GM10847 (cell line): ENCODE measurements around the gene GPRIN2.

Experiments
- POLR2A ChIP-seq: IDR thresholded peaks from 2 replicates; pipeline ENCODE4 v1.6.1; 2011; ENCODE audit not compliant: insufficient read length; ENCODE audit errors: extremely low read depth

Gene GPRIN2

DNA sequence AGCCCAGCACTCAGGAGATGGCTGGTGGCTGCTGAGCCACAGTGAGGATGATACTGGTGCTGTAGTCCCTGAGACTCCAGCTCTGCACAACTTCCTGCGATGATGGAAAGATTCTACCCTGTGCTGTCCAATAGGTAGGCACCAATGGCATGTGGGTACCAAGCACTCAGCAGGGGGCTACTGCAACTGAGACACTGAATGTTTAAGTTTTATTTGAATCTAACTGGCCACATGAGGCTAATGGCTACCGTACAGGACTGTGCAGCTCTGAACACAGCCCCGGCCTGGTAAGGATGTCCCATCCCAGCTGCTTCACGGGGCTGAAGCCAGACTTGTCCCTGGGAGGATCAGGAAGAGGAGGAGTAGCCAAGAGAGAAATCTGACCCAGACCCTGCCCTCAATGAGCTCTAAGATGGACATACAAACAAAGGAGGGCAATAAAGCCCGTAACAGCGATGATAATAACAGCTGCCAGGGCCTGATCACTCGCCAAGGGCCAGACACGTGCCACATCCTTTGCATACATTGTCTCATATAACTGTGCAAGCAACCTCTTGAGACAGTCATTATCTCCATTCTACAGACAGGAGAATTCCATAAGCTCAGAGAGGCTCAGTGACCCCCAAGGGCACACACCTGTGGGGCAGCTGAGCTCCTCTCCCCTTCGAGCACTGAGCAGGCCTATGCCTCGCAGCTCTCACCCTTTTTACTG is 3.8 kb downstream of the GPRIN2 start:
- TF ChIP-seq POLR2A: no peak

DNA sequence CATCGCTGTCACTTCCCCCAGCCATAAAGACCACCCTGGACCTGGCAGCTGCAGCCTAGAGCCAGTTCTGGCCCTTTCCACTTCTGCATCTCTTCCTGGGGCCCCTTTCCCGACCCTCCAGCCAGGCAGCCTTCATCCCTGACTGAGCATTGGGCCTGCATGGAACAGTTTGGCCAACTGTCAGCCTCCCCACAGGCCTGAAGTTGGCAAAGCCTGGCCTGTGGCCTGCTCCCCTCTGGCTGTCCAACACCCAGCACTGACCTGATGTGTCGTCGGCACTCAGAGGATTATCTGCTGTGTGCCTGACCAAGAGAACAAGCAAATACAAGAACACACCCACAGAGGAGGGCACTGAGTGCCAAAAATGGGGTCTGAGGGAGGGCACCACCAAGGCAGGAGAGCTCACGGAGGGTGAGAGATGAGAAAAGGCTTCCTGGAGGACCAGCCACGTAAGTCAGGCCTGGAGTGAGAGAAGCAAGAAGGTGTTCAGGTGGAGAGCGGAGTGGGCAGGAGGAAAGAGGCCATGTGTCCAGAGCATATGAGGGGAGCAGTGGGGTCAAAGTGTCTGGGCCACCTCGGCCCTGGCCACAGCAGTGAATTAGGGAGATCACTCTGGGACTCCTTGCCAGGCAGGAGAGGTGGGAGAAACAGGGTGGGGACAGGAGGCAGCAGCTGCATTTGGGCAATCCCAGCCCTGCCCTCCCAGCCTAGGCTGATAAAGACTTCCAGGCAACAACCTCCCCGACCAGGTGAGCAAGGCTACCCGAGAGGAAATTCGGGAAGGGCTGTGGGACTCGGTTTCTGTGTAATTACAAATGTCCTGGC is 4.5 kb downstream of the GPRIN2 start:
- TF ChIP-seq POLR2A: no peak

DNA sequence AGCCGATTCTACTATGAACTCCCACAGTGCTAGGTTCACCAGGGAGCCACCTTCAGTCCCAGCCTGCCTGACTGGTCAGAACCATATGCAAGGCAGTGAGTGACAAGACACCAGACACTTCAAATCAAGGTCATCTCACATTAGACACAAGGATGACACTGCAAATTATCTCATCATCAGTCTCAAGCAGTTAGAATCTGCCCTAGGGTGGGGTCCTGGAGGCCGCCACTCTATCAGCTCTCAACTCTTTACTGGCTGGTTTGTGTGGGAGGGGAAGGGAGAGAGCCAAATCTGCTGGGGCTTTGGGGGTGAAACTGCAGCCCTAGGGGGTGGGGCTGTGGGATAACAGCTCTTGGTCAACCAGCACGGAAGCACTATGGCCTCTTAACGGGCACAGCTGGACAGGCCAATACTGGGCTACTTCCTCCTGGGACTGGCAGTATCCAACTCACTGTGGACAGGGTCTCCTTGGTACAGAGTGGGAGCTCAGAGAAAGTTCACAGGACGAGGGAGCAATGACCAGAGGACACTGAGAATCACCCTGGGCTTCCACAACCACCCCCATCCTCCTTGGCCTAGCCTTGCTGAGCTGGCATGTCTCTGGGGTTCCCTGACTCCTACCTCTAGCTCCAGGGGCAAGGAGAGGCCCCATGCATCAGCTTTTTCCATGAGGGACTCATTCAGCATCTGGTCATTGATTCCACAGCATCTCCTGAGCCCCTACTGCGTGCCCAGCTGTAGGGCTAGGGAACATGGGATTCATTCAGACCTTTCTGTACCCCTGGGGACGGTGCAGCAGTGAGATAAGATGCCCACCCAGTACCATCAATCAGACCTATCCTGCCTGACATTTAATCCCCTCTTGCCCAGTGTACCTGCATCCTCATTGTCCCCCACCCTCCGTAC is 5.4 kb downstream of the GPRIN2 start:
- no peak for TF ChIP-seq POLR2A

DNA sequence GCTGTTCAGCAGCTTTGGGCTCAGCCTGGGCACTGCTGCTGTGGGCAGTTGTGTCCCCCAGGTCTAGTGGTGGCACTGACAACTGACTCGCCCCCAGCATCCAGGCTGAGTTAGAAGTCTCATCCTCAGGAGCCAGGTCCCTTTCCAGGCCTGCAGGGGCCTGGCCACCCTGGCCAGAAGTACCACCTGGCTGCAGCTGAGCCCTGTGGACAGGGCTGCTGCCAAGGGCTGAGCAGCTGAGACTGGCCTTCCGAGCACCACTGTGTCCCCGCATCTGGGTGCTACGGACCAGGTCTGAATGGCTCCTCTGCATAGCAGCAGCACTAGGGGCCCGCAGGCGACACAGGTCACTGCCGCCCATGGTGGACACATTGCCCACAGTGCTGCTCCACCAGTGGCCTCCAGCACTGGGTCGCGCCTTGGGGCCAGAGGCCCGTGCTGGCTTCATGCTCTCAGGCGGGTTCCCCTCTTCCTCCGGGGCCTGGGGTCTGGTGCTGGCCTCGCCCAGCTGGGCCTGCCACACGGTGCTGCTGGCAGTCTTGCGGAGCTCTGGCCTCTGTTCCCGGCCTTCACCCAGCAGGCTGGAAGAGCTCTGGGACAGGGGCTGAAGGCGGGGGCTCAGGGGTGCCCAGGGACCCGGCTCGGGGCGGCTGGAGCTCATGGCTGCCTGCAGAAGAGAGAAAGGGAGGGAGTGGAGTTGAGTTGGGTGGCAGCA is 6.2 kb downstream of the GPRIN2 start:
- no peak for TF ChIP-seq POLR2A

DNA sequence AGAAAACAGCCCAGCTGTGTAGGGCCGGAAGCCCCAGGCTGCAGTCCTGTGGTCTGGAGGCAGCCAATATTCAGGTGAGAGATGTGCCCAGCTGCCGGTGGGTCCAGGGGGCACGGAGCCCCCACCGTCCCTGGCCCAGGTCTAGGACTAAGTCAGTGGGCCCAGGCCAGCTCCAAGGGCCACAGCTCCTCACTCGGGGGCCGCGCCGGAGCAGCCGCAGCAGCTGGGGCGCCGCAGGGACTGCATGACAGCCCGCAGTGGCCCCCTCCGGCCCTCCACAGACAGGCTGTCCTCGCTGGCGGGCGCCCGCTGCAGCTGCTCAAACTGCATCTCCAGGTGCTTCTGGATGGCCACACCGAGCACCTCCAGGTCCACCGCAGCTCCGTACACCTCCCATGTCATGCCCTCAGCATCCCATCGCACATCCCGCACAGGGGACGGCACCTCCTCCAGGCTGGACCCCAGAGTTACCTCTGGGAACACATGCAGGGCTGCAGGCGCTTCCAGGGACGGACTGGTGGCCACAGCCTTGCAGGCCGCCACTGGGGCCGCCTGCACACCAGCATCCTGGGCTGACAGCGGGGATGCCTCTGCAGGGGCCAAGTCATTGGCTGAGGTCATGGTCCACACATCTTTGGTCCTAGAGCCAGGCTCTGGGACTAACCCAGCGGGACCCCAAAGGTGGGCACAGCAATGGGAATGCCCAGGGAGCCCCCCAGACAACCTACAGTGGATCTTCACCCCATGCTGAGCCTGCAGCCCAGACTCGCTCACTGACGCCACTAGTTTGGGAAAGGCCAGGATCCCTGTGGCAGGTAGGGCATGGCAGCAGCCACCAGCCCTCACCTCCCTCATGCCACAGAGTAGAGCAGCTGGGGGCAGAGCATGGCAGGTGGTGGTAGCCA is 7.0 kb downstream of the GPRIN2 start:
- no peak for TF ChIP-seq POLR2A

DNA sequence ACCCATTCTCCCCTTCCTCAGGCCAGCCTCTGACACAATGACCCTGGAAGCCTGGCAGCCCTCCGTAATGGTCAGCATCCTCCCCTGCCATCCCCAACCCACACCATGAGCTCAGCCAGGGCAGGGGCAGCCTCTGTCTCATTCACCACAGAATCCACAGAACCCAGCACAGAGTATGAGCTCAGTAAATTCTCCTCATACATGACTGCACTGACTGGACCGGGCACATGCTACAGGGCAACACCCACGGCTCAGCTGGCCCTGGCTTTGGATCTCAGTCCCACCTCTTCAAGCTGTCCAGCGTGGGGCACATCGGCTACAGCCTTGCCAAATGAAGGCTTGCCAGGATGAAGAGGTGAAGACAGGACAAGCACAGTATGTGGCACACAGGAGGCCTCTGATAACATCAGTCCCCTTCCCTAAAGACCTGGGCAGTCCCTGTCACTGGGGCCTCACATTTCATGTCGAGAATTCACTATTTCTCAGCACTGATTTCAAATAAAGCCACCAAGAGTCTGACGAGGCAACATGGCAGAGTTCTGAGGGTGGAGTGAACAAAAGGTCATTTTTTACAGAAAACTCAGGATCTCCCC is 7.9 kb downstream of the GPRIN2 start:
- no peak for TF ChIP-seq POLR2A

DNA sequence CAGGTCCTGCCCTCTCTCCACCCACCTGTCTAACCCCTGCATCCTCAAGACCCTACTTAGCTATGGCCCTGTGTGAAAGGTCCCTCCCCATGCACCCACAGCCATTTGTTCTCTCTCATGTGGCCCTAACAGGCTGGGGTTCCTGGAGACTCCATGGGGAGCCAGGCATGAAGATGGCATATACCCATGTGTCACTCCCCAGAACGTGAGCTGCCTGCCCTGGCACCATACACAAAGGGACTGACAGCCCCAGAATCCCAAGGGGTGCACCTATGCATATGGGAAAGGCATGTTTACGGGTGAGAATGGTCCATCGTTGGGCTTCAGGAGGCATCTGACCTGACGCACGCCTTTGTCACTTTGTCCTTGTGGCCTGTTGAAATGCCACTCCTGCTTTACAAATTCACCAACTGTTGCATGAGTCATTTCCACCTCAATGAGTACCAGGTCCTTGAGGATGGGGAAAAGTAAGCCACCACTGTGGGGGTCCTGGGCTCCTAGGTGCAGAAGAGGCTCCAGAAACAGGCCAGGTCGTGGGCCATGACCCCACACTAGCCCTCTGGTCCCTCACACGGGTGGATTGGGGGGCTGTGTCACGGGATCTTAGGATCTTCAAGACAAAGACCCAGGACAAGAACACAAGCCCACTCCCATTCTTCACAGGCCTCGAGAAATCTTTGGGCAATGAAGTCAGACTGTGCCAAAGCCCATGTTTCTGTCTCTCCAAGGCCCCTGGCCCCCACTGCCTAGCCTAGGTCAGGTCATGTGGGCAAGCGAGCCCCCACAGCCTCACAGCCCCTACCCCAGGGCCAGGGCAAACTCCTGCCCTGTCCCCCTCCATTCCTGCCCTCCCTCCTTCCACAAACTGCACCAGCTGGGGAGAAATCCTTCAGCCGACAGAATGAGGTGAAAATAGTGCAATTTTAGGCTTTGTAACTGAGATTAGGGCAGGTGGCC is 8.6 kb downstream of the GPRIN2 start:
- TF ChIP-seq POLR2A: no peak

DNA sequence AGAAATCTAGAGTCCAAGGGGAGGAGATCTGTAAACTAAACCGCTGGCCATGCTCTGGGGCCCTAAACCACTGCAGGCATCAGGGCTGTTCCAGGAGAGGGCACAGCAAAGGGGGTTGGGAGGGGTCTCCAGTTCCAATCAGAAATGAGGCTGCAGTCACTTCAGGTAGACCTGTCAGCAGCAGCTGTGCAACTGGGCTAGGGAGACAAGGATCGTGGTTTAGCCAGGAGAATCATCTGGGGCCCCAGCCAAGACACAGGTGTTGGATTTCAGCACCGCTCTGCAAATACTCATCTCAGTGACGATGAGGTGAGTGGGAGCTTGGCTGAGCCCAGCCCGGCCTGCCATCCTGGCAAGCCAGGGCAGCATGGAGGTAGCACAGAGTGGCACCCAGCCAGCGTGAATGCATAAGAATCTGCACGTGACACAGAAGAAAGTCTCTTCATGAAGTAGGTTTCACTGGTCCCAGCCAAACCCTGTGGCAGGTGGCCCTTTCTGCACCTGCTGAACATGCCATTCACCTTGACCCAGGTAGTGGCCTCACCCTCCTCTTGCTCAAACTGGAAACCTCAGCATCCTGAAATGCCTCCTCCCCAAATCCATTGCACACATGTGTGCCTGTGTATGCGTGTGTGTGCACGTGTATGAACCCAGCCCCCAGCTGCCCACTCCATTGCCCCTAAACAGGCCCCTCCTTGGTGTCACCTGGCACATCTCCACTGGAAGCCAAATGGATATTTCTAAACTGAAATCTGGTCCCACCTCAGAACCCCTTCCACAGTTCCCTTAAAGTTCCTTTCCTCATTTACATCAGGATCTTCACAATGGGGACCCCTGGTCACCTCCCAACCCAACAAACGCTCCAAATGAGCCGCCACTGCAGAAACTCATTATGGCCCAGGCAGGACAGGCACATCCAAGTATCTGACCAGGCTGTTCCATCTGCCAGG is 9.6 kb downstream of the GPRIN2 start:
- no peak for TF ChIP-seq POLR2A

DNA sequence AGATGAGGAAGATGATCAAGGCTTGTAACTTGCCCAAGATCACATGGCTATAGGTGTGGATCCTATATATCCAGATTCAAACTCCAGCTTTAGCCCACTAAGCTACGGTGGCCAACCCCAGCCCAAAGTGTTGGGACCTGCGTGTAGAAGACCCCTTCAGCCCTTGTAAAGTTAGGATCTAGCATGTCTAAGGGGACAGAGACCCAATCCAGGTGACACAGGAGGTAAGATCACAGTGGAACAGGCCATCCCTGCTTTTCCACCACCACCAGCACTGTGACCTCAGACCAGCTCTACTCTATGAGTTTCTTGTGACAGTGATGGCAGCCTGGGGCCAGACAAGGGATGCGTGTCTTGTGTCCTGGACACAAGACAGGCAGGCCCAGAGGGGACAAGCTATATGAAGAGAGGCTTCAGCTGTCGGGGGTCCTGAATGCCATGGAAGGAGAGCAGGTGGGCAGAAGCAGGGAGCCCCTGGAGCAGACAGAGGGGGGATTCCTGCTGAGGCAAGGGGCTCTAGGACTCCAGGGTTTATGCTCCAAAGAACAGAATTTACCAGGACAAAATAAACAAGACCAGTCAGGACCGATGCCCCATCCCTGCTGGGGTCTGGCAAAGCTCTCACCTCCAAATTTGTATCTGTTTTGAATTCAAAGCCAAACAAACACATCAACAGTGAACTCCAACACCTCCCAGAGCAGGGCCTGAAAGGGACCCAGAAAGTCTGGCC is 10.4 kb downstream of the GPRIN2 start:
- TF ChIP-seq POLR2A: no peak

DNA sequence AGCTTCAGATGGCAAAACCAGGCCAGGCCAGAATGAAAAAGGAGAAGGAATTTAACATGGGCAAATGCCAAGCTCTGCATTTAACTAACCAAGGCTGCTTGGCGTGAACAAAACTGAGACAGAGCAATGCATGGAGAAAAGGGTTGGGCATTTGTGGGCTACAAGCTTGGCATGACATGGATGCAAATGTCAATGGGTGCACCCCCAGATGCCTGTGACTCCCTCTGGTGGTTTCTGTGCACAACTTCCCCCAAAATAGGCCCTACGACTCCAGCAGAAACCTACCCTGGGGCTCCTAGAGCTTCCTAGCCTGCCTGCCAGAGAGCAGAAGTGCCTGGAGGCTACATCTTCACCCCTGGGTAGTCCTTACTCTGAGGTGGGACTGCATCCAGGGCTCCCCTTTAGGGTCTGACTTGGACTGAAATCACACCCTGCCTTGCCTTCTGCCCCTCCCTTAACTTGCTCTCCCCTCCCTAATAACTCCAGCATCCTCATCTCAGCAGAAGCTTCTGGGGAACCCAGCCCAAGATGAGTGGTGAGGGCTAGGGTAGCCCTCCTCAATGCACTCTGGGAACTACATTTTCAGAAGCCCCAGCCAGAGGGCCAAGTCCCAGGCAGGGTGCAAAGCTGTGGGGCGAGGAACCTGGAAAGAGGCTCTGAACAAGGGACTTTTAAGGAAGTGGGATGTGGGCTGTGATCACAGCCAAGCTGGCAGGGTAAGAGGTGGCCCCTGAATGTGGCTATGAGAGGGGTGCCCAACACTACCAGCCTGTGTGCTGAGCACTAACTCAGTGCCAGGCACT is 11.3 kb downstream of the GPRIN2 start:
- TF ChIP-seq POLR2A: no peak
